GM12878 (cell line): ENCODE measurements around the gene PRRG1. TPM values are rescaled to one million over a fixed set of nuclear protein-coding genes. Genes with fewer than 3 reads are reported as not detected.
"Not testable (repeated sequence)": the region's sequence is repeated elsewhere in the genome, so short reads cannot be mapped to it uniquely, and the experiment has no call there.

Source experiments
- ATAC-seq: fragments of 200-7000 bp; cut with Tn5 transposase; 3 replicates; pipeline ENCODE4 v1.9.1; 2020; ENCODE audit warnings: mild to moderate bottlenecking, moderate library complexity
- BruUV-seq: library from RNA; stranded (reverse); fragments of 400-500 nt; replicated peaks from 2 replicates; lab custom pipeline; 2021; lab: Mats Ljungman, UMichigan
- CTCF ChIA-PET: fragments of 300-600 bp; sonication (Branson Sonifier 250); formaldehyde crosslinking; extraction: SDS; loops from one replicate; lab custom pipeline; 2021; ENCODE audit warnings: inconsistent platforms; lab: Yijun Ruan, JAX
- POLR2A ChIA-PET: fragments of 350-600 bp; formaldehyde crosslinking; extraction: SDS; loops from one replicate; lab custom pipeline; 2021; ENCODE audit warnings: inconsistent platforms; lab: Charles Lee
- RAD21 ChIA-PET: fragments of 300-600 bp; sonication (Branson Sonifier 250); formaldehyde crosslinking; loops from one replicate; lab custom pipeline; 2023; ENCODE audit warnings: antibody characterized with exemption; ENCODE audit not compliant: unreplicated experiment; lab: Charles Lee
- SMC1A ChIA-PET: fragments of 300-600 bp; sonication (Branson Sonifier 250); formaldehyde crosslinking; loops from one replicate; lab custom pipeline; 2023; ENCODE audit not compliant: unreplicated experiment, uncharacterized antibody; lab: Charles Lee
- DNase-seq: peaks from one replicate; pipeline ENCODE4 v3.0.0-alpha.2; 2011; ENCODE audit warnings: low read depth, low spot score
- FAIRE-seq: peaks from 3 replicates; lab custom pipeline; 2011; peaks lifted over from hg19 to GRCh38; lab: Jason Lieb, UNC
- H2AFZ ChIP-seq: 2 replicates; pipeline ENCODE4 v1.6.0; 2011; ENCODE audit warnings: low read depth, low read length, control low read depth; ENCODE audit not compliant: control insufficient read depth
- H3K27ac ChIP-seq: 2 replicates; pipeline ENCODE4 v1.5.1; 2011; ENCODE audit warnings: control low read depth; ENCODE audit not compliant: control insufficient read depth, insufficient read depth
- H3K27me3 ChIP-seq, 2 experiments: replicated peaks in 1 of 2; 2 replicates each; pipeline versions ENCODE4 v1.6.0 to v1.6.1; 2011; ENCODE audit warnings: low read length in 1 of 2; ENCODE audit not compliant: control insufficient read depth in 2 of 2, insufficient read depth in 2 of 2
- H3K36me3 ChIP-seq, 2 experiments: 2 replicates each; pipeline ENCODE4 v1.5.1; 2011; ENCODE audit warnings: low read length in 1 of 2; ENCODE audit not compliant: control insufficient read depth in 2 of 2, insufficient read depth in 2 of 2
- H3K4me1 ChIP-seq: 2 replicates; pipeline ENCODE4 v1.6.1; 2011; ENCODE audit warnings: mild to moderate bottlenecking, low read length, moderate library complexity, mixed read lengths; ENCODE audit not compliant: control insufficient read depth, insufficient read depth
- H3K4me2 ChIP-seq: 2 replicates; pipeline ENCODE4 v1.6.0; 2011; ENCODE audit warnings: control low read depth; ENCODE audit not compliant: control insufficient read depth, insufficient read depth
- H3K4me3 ChIP-seq: fragments of 200-600 bp; sonication (generic); 2 replicates; pipeline ENCODE4 v1.5.1; 2016
- H3K79me2 ChIP-seq: 2 replicates; pipeline ENCODE4 v1.6.0; 2011; ENCODE audit warnings: low read length; ENCODE audit not compliant: control insufficient read depth, insufficient read depth
- H3K9ac ChIP-seq: 2 replicates; pipeline ENCODE4 v1.8.0; 2011; ENCODE audit warnings: low read length, control low read depth, mixed read lengths; ENCODE audit not compliant: control insufficient read depth, insufficient read depth
- H3K9me3 ChIP-seq: replicated peaks from 3 replicates; pipeline ENCODE4 v1.5.1; 2011; ENCODE audit warnings: mild to moderate bottlenecking, low read length; ENCODE audit not compliant: control insufficient read depth, insufficient read depth
- H4K20me1 ChIP-seq: 2 replicates; pipeline ENCODE4 v1.6.0; 2011; ENCODE audit not compliant: control insufficient read depth, insufficient read depth
- ELK1 ChIP-seq: IDR thresholded peaks from 2 replicates; pipeline ENCODE4 v1.6.1; 2012; ENCODE audit warnings: low read depth, low read length, improper control_type of control experiment
- PML ChIP-seq: IDR thresholded peaks from 2 replicates; pipeline ENCODE4 v1.6.1; 2012; ENCODE audit warnings: low read length, inconsistent platforms
- WGBS: methylation state at CpG from one replicate; pipeline ENCODE4 v1.1.6; 2016; ENCODE audit warnings: low lambda C conversion rate; ENCODE audit not compliant: insufficient replicate concordance, insufficient coverage; ENCODE audit errors: missing lambda C conversion rate; 5-methylcytosine and 5-hydroxymethylcytosine counted together
- in situ Hi-C: fragments of 300-500 bp; cut with MboI; formaldehyde crosslinking; loops from 9 replicates; pipeline ENCODE4 v1.14.3; 2018; ENCODE audit warnings: mixed read lengths
- intact Hi-C: fragments of 100-400 bp; cut with micrococcal nuclease; formaldehyde crosslinking; loops from one replicate; pipeline ENCODE4 v1.14.2; 2022; ENCODE audit not compliant: unreplicated experiment
- polyA plus RNA-seq, 11 experiments: library from polyadenylated mRNA; depleted of rRNA in 4 of 11; unstranded in 6 of 11; stranded (reverse) in 5 of 11; fragments of >200 nt; fragmentation: Nextera tagmentation in 4 of 11; fragmentation: Illumina TruSeq in 1 of 11; extraction: Ambion mirVana in 4 of 11; extraction: Trizol in 1 of 11; gene quantifications; 1 replicate in 1 of 11; 2 replicates in 10 of 11; pipeline versions ENCODE4 v1.2.1 to v1.2.3, GENCODE V29; 2011 to 2016; ENCODE audit warnings: inconsistent platforms in 2 of 11, missing spikeins in 2 of 11, low read depth in 1 of 11
- total RNA-seq, 4 experiments: library from RNA; depleted of rRNA in 3 of 4; stranded (reverse); fragments of >200 nt in 3 of 4; fragmentation: Illumina TruSeq in 1 of 4; extraction: Trizol in 1 of 4; gene quantifications; 2 replicates each; pipeline versions ENCODE4 v1.2.1 to v1.2.3, GENCODE V29; 2013 to 2021

PRRG1 gene
- total and polyA plus RNA-seq, 10 of the 15 experiments (the other 5 are each of a cell fraction or from before 2014, with no cell fraction given) = not detected

GRCh38 chrX:37349221-37350033, at the start of gene PRRG1 (continued):
- no peak for TF ChIP-seq PML

- ChIA-PET CTCF (no interaction called here), POLR2A (no interaction called here), RAD21 (no interaction called here), SMC1A (no interaction called here)
- WGBS = 13% methylated on average over 1 of the region's 1 CpG
- DNase-seq (no peak), ATAC-seq (no peak), FAIRE-seq (no peak)
- no peak for TF ChIP-seq ELK1
- in situ Hi-C loops (no loop called here), intact Hi-C loops (no loop called here)
- no peaks in the 10 kb centered on the region for H3K4me1 ChIP-seq
- no peak overlapping the region for H2AFZ ChIP-seq
- no peak overlapping the region for H3K4me2 ChIP-seq
- H4K20me1 ChIP-seq = no peaks in the 10 kb centered on the region
- H3K4me3 ChIP-seq = no peak overlapping the region
- H3K36me3 ChIP-seq = no peaks in the 10 kb centered on the region
- no peaks in the 10 kb centered on the region for H3K9me3 ChIP-seq
- no peak overlapping the region for H3K27ac ChIP-seq
- H3K27me3 ChIP-seq = no peaks in the 10 kb centered on the region
- no TSS peak for BruUV-seq
- no peak overlapping the region for H3K9ac ChIP-seq
- H3K79me2 ChIP-seq = no peaks in the 10 kb centered on the region
These were observed 46.6 kb upstream of the PRRG1 start for GRCh38 chrX:37302569-37302968.

GRCh38 chrX:37305238-37305637, 43.9 kb upstream of the PRRG1 start:
- H3K4me1 ChIP-seq, ATAC-seq, CTCF ChIA-PET, H3K9ac ChIP-seq, H3K4me3 ChIP-seq, BruUV-seq, DNase-seq, H3K27me3 ChIP-seq, H3K9me3 ChIP-seq, H4K20me1 ChIP-seq, H3K36me3 ChIP-seq, RAD21 ChIA-PET, H3K79me2 ChIP-seq, H3K27ac ChIP-seq, in situ Hi-C loops, SMC1A ChIA-PET, H3K4me2 ChIP-seq, H2AFZ ChIP-seq, FAIRE-seq, POLR2A ChIA-PET, intact Hi-C loops: not testable (repeated sequence)
- WGBS = 48% methylated on average over 2 of the region's 2 CpGs
